ENCODE results near the gene PPFIA1.

DNA sequence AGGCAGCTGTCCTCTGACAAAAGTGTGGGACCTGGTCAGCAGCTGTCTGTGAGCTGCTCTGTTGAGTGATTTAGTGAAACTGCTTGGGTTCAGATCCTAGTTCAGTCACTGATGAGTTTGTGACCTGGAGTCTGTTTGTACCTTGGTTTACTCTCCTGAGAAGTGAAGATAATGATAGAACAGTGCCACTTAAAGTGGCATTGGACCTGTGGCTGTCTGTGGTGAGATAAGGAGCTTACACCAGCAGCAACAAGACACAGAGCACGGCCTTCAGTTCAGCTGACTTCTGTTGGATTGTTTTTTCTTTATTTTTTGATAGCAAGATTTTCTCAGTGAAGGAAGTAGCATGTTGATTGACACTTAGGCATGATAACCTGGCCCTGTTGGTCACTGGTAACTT is 81.6 kb downstream of the PPFIA1 start:
- TF ChIP-seq, protein P1, sequence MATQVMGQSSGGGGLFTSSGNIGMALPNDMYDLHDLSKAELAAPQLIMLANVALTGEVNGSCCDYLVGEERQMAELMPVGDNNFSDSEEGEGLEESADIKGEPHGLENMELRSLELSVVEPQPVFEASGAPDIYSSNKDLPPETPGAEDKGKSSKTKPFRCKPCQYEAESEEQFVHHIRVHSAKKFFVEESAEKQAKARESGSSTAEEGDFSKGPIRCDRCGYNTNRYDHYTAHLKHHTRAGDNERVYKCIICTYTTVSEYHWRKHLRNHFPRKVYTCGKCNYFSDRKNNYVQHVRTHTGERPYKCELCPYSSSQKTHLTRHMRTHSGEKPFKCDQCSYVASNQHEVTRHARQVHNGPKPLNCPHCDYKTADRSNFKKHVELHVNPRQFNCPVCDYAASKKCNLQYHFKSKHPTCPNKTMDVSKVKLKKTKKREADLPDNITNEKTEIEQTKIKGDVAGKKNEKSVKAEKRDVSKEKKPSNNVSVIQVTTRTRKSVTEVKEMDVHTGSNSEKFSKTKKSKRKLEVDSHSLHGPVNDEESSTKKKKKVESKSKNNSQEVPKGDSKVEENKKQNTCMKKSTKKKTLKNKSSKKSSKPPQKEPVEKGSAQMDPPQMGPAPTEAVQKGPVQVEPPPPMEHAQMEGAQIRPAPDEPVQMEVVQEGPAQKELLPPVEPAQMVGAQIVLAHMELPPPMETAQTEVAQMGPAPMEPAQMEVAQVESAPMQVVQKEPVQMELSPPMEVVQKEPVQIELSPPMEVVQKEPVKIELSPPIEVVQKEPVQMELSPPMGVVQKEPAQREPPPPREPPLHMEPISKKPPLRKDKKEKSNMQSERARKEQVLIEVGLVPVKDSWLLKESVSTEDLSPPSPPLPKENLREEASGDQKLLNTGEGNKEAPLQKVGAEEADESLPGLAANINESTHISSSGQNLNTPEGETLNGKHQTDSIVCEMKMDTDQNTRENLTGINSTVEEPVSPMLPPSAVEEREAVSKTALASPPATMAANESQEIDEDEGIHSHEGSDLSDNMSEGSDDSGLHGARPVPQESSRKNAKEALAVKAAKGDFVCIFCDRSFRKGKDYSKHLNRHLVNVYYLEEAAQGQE (IDR thresholded peaks at IDR 0.05; ENCODE audit: low read depth) = no peak
- TF ChIP-seq FOXM1 (IDR thresholded peaks at IDR 0.05; ENCODE audit: borderline replicate concordance, low read depth) = no peak
- TF ChIP-seq, protein P2, sequence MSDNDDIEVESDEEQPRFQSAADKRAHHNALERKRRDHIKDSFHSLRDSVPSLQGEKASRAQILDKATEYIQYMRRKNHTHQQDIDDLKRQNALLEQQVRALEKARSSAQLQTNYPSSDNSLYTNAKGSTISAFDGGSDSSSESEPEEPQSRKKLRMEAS (IDR thresholded peaks at IDR 0.05) = no peak
- TF ChIP-seq RAD21 (IDR thresholded peaks at IDR 0.05; ENCODE audit: low read depth) = no peak
- TF ChIP-seq EP300 (IDR thresholded peaks at IDR 0.05; ENCODE audit: borderline replicate concordance) = no peak
- no peak for TF ChIP-seq CEBPB (IDR thresholded peaks at IDR 0.05)
- TF ChIP-seq TAF1 (IDR thresholded peaks at IDR 0.05; ENCODE audit: low read depth) = no peak
- TF ChIP-seq CREB1 (IDR thresholded peaks at IDR 0.05; ENCODE audit: low read depth) = no peak
- no peak for TF ChIP-seq YY1 (IDR thresholded peaks at IDR 0.05; ENCODE audit: low read depth)
- TF ChIP-seq TEAD4 (IDR thresholded peaks at IDR 0.05) = no peak
- TF ChIP-seq EGR1 (IDR thresholded peaks at IDR 0.05) = no peak
- TF ChIP-seq TCF12 (IDR thresholded peaks at IDR 0.05; ENCODE audit: low read depth) = no peak
- TF ChIP-seq, protein P3, sequence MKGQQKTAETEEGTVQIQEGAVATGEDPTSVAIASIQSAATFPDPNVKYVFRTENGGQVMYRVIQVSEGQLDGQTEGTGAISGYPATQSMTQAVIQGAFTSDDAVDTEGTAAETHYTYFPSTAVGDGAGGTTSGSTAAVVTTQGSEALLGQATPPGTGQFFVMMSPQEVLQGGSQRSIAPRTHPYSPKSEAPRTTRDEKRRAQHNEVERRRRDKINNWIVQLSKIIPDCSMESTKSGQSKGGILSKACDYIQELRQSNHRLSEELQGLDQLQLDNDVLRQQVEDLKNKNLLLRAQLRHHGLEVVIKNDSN (IDR thresholded peaks at IDR 0.05) = no peak
- TF ChIP-seq NFIC (IDR thresholded peaks at IDR 0.05) = no peak
